ENCODE measurements around the gene ZNF432.

DNA sequence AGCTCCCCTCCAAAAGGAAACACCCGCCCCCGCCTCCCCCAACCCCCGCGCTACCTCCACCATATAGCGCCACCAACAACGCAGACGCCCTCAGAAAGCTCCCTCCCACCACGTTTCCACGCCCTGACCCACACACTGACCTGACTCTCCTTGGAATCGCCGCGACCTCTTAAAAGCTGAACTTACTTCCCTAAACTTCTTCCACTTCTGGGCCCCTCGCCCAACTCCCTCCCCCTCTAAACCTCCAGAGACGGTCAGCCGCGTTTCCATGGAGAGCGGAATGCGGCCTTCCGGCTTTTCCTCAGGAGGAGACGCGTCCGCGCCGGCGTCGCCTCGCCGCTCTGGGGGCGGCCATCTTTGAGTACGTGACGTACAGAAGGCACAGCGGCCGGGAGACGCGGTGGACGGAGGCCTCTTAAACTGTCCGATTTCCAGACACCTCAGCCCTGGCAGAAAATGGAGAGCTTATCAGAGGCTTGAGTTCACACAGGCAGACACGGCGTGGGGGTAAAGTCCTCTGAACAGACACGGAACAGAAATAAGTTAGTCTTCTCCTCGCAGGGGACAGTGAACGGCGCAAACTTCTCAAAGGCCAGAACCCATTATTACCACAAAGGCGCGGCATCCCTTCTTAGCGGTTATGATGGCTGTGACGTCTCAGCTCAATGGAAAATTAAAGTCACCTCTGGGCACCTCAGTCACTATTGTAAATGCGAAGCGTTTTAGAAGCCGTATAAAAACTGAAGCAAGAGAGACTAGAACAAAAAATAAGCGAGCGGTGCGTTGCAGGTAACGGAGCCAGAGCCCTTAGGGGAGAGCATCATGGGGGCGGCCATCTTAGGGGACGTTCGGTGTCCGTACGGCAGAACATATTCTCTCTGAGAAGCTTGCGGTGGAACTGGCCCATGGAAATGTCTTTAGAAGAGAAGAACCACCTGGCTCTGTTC, at the start of gene ZNF432:
- TF ChIP-seq POLR2AphosphoS5 (IDR thresholded peaks at IDR 0.05; ENCODE audit: borderline replicate concordance, low read depth, low read length) (peak; percentile 36; the same call in 1 of the 2 replicates), EZH2 (IDR thresholded peaks at IDR 0.05) (no peak)
